ENCODE results near the gene EMSY. TPM values are rescaled to one million over a fixed set of nuclear protein-coding genes. Genes with fewer than 3 reads are reported as not detected.
"Not testable (repeated sequence)": the region's sequence is repeated elsewhere in the genome, so short reads cannot be mapped to it uniquely, and the experiment has no call there.

The EMSY gene
- total RNA-seq, 1 experiment from 2014 or later: 29.3 TPM

GRCh38 chr11:76579752-76580151 is 134.9 kb downstream of the EMSY start:
- Histone ChIP-seq H2AFZ (ENCODE audit: low read length) (no peak overlapping the region), H2BK12ac (ENCODE audit: insufficient read length, low read depth, low read length) (no peak overlapping the region), H4K91ac (ENCODE audit: insufficient read length, low read depth, low read length) (no peak overlapping the region), H4K5ac (ENCODE audit: insufficient read length, low read depth, low read length) (no peak overlapping the region), H3T11ph (ENCODE audit: low read length) (no peak overlapping the region), H3K4ac (ENCODE audit: low read depth, low read length) (no peak overlapping the region), H3K18ac (ENCODE audit: insufficient read length, low read depth, low read length) (no peak overlapping the region), H2AK5ac (ENCODE audit: insufficient read length, low read length) (no peak overlapping the region), H3K23ac (ENCODE audit: insufficient read length, low read depth, low read length) (no peak overlapping the region), H3K79me2 (ENCODE audit: insufficient read depth, low read length) (no peaks in the 10 kb centered on the region), H3K79me1 (ENCODE audit: insufficient read depth, low read depth, low read length, poor library complexity, severe bottlenecking) (no peaks in the 10 kb centered on the region), H2BK120ac (ENCODE audit: low read depth, low read length, poor library complexity, severe bottlenecking) (no peak overlapping the region), H3K9ac (ENCODE audit: extremely low read depth, insufficient read length, low read length) (no peak overlapping the region), H3K23me2 (ENCODE audit: insufficient read length, low read depth, low read length, poor library complexity, severe bottlenecking) (no peaks in the 10 kb centered on the region), H3K4me1 (ENCODE audit: insufficient read depth, low read length) (0 out of 2 replicates have a peak, but pooled peaks cover 3% of the 10 kb centered on the region), H4K20me1 (ENCODE audit: control insufficient read depth, insufficient read depth, insufficient read length) (no peaks in the 10 kb centered on the region), H3K9me3 (ENCODE audit: control insufficient read depth, low read depth, low read length) (no peaks in the 10 kb centered on the region), H3K4me2 (ENCODE audit: insufficient read depth, insufficient read length, low read length) (no peak overlapping the region), H3K14ac (ENCODE audit: insufficient read depth, low read length) (no peak overlapping the region), H3K27me3 (ENCODE audit: insufficient read depth, low read length) (no peaks in the 10 kb centered on the region), H2BK15ac (ENCODE audit: low read depth, low read length) (no peak overlapping the region), H3K27ac (ENCODE audit: insufficient read length, low read depth, low read length) (no peak overlapping the region), H2BK5ac (ENCODE audit: insufficient read length, low read length) (no peak overlapping the region), H4K8ac (replicated peaks; ENCODE audit: insufficient read length, low read depth, low read length) (no peak overlapping the region), H2BK20ac (ENCODE audit: low read depth, low read length, poor library complexity, severe bottlenecking) (no peak overlapping the region), H3K56ac (ENCODE audit: insufficient read length, low read depth, low read length) (no peak overlapping the region)
- Mint-ChIP-seq H3K27me3 (ENCODE audit: low read depth) (no peaks in the 10 kb centered on the region), H3K9me3 (peaks cover 9 to 15% of the 10 kb centered on the region in 2 experiments; a peak in 3 of 5 replicates), H3K4me3 (no peak overlapping the region), H3K36me3 (ENCODE audit: insufficient read depth in 1 of 3, low read depth in 3 of 3) (peaks cover 0 to 5% (median 5%) of the 10 kb centered on the region in 3 experiments; a peak in 2 of 7 replicates), H3K4me1 (peaks cover 18 to 25% of the 10 kb centered on the region in 2 experiments), H3K27ac (no peak overlapping the region; a peak in 1 of 7 replicates)
- WGBS (ENCODE audit: extremely low coverage, insufficient read length, low lambda C conversion rate): no CpG with 5 or more reads among the region's 5 CpGs
- DNase-seq: no peak
- TF ChIP-seq CTCF (conservative IDR thresholded peaks at IDR 0.05): no peak

GRCh38 chr11:76582471-76582870 is 137.7 kb downstream of the EMSY start:
- H2BK20ac ChIP-seq (ENCODE audit: low read depth, low read length, poor library complexity, severe bottlenecking); H4K20me1 ChIP-seq (ENCODE audit: control insufficient read depth, insufficient read depth, insufficient read length); H2BK12ac ChIP-seq (ENCODE audit: insufficient read length, low read depth, low read length); H3K27ac ChIP-seq (ENCODE audit: insufficient read length, low read depth, low read length); H3K4me3 Mint-ChIP-seq; H2AK5ac ChIP-seq (ENCODE audit: insufficient read length, low read length); H3K79me1 ChIP-seq (ENCODE audit: insufficient read depth, low read depth, low read length, poor library complexity, severe bottlenecking); H3K18ac ChIP-seq (ENCODE audit: insufficient read length, low read depth, low read length); H2BK5ac ChIP-seq (ENCODE audit: insufficient read length, low read length); H3K4ac ChIP-seq (ENCODE audit: low read depth, low read length); H2BK15ac ChIP-seq (ENCODE audit: low read depth, low read length); H3K14ac ChIP-seq (ENCODE audit: insufficient read depth, low read length); H3K56ac ChIP-seq (ENCODE audit: insufficient read length, low read depth, low read length); H3K27me3 ChIP-seq (ENCODE audit: insufficient read depth, low read length); H3T11ph ChIP-seq (ENCODE audit: low read length); H4K91ac ChIP-seq (ENCODE audit: insufficient read length, low read depth, low read length); H3K36me3 Mint-ChIP-seq (ENCODE audit: insufficient read depth in 1 of 3, low read depth in 3 of 3); H3K9me3 ChIP-seq (ENCODE audit: control insufficient read depth, low read depth, low read length); H3K27ac Mint-ChIP-seq; H3K9ac ChIP-seq (ENCODE audit: extremely low read depth, insufficient read length, low read length); H3K4me1 ChIP-seq (ENCODE audit: insufficient read depth, low read length); H3K79me2 ChIP-seq (ENCODE audit: insufficient read depth, low read length); DNase-seq; H3K23me2 ChIP-seq (ENCODE audit: insufficient read length, low read depth, low read length, poor library complexity, severe bottlenecking); H2BK120ac ChIP-seq (ENCODE audit: low read depth, low read length, poor library complexity, severe bottlenecking); H2AFZ ChIP-seq (ENCODE audit: low read length); H3K4me2 ChIP-seq (ENCODE audit: insufficient read depth, insufficient read length, low read length); H3K23ac ChIP-seq (ENCODE audit: insufficient read length, low read depth, low read length); H4K8ac ChIP-seq (replicated peaks; ENCODE audit: insufficient read length, low read depth, low read length); H4K5ac ChIP-seq (ENCODE audit: insufficient read length, low read depth, low read length); H3K27me3 Mint-ChIP-seq (ENCODE audit: low read depth): not testable (repeated sequence)
- H3K9me3 Mint-ChIP-seq: peaks cover 13 to 15% of the 10 kb centered on the region in 2 experiments; a peak in 3 of 5 replicates
- H3K4me1 Mint-ChIP-seq: peaks cover 18 to 25% of the 10 kb centered on the region in 2 experiments
- WGBS (ENCODE audit: extremely low coverage, insufficient read length, low lambda C conversion rate): no CpG with 5 or more reads among the region's 31 CpGs

Measured in H9 (cell line).